GM18861 (cell line): ENCODE data around the gene TSPAN33.
A peak's percentile ranks its signal among the peaks of the same experiment; 100 is the strongest.
"Not testable (repeated sequence)": the region's sequence is repeated elsewhere in the genome, so short reads cannot be mapped to it uniquely, and the experiment has no call there.

Experiments
- ATAC-seq: cut with Tn5 transposase; IDR thresholded peaks from one replicate; pipeline ENCODE4 v1.9.1; 2021; ENCODE audit not compliant: unreplicated experiment

Gene TSPAN33

DNA sequence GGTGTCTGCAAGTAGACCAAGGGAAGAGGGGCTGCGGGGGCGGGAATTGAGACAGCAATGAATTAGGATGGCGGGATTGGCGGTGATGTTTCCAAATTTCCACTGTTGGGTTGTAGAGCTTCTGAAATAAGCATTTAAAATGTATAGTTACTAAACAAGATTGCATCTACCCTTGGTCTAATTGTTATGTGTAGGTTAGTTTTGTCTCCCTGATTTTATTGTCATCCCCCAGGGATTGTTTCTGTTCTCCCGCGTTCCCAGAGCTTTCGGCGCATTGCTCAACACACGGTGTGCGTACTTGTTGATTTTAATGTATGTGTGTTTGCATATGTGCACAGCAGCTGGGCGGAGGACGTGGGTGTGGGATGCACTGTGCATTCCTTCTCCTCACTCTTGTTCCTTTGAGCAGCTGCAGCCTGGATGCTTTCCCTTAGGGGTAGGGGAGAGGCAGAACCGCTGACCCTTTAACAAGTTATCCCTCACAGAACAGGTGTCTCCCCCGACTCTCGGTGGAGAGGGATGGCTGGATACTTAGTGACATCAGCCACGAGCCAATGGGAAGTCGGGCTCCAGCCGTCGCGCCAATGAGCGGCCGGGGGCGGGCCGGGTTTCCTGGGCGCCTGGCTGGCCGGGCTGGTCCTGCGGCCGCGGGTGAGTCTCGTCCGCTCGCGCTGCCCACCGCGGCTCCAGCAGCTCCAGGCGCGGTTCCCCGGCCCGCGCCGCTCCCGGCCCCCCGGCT, at the start of gene TSPAN33:
Gene TSPAN33, plus strand, starts transcription at position 613 of the 739 bp plus-strand sequence. CDS start 274 bp downstream, outside the sequence.
- peak; percentile 48 for ATAC-seq

DNA sequence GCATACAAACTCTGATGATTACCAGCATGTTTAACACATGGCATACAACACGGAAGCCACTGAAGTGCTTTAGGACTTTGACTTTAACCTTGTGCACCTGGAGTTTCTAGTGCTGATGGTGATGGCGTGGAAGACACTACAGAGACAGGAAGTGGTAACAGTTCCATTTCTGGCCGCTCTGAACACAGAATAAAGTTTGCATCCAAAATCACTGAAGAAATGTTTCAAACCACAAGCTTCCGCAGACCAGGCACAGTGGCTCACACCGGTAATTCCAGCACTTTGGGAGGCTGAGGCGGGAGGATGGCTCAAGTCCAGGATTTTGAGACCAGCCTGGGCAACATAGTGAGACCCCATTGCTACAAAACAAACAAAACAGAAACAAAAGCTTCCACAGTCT, 49.2 kb upstream of the TSPAN33 start:
- peak; percentile 81 for ATAC-seq

DNA sequence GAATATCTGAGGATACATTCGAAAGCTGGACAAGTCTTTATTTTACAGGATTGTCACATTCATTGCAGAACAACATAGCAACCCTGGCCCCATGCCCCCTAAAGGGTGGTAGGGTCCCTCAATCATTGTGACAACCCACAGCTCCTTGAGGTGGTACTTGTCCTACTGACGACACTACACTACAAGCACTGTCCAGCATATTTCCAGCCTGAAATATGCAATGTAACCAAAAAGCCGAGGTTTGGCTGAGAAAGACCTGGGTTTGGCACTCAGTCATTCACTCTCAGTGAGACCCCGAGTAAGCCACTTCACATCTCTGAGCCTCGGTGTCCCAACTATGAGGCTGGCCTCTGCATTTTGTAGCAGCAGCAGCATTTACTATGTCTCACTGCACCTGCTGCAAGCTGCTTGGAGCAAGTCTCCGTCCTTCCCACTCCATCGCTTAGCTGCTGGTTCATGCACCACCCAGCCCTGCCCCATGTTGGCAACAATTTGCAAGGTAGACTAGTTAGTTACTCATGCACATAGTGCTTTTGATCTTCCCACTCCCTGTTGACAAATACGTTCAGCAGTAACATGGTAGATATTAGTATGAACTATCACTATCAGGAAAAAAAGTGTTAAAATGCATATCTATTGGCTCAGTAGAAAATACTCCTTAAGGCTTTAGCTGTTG, 46.0 kb upstream of the TSPAN33 start:
- ATAC-seq = no peak

- ATAC-seq = no peak
These were observed 43.7 kb upstream of the TSPAN33 start for GRCh38 chr7:129100827-129101166.

- ATAC-seq = no peak
These were observed 42.8 kb upstream of the TSPAN33 start for GRCh38 chr7:129101746-129102145.

GRCh38 chr7:129103561-129104324, 40.8 kb upstream of the TSPAN33 start:
- no peak for ATAC-seq

DNA sequence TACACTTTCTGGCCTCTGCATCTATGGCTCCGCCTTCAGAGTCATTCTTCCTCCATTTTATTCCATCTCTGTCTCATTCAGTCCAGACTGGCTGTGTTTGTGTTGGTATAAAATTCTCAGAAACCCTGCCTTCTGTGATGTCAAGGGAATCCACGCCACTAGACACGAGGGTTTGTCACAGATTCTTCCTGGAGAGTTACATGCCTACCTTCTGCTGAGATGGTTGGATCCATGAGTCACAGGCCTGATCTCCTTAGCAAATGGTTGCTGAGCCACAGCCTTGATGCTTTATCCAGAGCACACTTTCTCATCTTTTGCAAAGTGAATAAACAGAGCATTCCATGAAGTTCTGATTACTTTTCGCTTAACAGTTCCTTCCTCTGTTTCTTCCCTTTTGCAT, 35.9 kb upstream of the TSPAN33 start:
- ATAC-seq = no peak

DNA sequence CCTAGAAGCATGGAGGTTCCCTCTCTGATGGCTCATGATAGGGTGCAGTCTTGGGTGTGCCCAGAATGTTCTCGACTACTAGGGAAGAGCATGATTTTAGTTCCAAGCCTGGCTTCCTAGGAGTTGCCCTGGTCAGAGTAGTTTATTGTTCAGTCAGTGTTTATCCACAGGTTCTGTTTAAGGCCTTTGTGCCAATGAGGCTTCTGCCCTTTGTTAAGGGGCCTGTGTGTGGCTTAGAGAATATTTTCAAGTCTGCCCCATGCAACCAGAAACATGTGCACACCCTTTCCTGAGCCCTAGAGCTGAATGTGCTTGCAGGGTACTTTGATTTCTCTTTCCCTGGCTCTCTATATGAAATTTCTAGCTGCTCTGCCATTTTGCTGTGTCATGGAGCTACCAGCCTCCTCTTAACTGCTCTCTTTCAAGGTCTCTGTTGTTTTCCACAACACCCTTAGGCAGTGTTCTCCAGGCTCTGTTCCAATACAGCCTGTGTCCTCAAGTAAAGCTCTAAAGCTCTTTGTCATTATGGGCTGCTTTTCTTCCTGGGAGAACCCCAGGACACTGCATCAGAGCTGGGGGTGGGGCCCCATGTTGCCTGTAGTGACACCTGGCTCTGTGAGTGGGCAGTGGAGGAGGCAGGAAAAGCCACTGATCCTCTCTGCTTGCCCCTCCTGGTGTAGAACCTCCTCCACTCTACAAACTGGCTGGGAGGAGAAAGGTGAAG, 34.1 kb upstream of the TSPAN33 start:
- no peak for ATAC-seq

- no peak for ATAC-seq
These were observed 33.5 kb upstream of the TSPAN33 start for GRCh38 chr7:129110982-129111376.

DNA sequence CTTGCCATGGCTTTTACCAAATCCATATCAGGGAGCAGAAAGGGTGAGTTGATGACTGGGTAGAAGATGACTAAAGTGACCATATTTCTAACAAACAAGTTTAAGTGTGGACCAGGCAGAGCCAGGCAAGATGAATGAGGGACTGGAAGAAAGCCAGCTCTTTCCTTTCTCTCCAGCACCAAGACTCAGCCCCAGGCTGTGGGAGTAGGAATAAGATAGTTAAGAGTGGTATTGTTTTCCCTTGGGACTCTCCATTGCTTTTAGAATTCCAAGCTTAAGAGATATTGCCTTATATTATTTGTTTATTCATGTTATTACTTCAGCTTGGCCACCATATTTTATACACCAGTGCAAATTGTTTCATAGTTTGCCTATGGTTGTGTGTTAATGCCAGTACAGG, 28.8 kb upstream of the TSPAN33 start:
- ATAC-seq = no peak

DNA sequence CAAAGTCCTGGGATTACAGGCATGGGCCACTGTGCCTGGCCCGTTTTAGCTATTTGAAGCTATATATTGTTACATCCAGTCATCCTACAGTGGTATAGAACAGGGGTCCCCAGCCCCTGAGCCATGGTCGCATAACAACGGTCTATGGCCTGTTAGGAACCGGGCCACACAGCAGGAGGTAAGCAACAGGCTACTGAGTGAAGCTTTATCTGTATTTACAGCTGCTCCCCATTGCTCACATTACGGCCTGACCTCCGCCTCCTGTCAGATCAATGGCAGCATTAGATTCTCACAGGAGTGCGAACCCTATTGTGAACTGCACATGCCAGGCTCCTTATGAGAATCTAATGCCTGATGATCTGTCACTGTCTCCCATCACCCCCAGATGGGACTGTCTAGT, 26.3 kb upstream of the TSPAN33 start:
- no peak for ATAC-seq

- no peak for ATAC-seq
These were observed 25.5 kb upstream of the TSPAN33 start for GRCh38 chr7:129118976-129119375.

- ATAC-seq = not testable (repeated sequence)
These were observed 22.9 kb upstream of the TSPAN33 start for GRCh38 chr7:129121501-129122077.

DNA sequence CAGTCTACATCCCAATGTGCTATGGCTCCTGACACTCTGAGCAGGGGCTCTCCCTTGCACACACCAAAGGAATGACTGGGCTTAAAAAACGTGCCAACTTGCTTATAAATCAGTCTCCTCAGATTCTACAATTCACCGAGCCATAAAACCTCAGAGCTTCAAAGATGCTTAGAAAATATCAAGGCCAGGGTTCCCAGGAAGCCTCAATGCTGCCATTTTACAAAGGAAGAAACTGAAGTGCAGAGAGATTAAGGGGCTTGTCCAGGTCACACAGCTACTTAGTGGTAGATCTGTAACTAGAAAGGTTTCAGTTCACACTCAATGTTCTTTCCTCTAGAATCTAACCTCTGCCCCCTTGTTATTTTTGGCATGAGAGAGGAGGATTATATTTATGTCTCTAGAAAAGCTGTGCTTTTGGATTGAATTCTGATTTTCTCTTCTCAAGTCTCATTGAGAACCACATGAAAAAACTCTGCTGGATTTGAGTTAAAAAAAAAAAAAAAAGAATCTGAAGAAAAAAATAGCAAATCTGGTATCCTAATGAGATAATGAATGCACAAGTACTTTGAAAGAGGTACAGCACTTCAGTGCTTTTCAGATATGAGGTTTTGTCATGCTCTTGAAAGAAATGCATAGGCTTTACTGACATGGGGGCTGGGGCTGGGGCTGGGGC, 22.3 kb upstream of the TSPAN33 start:
- ATAC-seq = peak; percentile 34

GRCh38 chr7:129122751-129123509, 21.6 kb upstream of the TSPAN33 start:
- peak; percentile 74 for ATAC-seq

- ATAC-seq = no peak
These were observed 21.0 kb upstream of the TSPAN33 start for GRCh38 chr7:129123510-129123857.

- ATAC-seq = no peak
These were observed 18.2 kb upstream of the TSPAN33 start for GRCh38 chr7:129126314-129126713.

DNA sequence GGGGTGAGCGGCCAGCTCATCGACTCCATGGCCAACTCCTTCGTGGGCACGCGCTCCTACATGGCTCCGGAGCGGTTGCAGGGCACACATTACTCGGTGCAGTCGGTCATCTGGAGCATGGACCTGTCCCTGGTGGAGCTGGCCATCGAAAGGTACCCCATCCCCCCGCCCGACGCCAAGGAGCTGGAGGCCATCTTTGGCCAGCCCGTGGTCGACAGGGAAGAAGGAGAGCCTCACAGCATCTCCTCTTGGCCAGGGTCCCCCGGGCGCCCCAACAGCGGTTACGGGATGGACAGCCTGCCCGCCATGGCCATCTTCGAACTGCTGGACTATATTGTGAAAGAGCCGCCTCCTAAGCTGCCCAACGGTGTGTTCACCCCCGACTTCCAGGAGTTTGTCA, 17.4 kb upstream of the TSPAN33 start:
- ATAC-seq = no peak

DNA sequence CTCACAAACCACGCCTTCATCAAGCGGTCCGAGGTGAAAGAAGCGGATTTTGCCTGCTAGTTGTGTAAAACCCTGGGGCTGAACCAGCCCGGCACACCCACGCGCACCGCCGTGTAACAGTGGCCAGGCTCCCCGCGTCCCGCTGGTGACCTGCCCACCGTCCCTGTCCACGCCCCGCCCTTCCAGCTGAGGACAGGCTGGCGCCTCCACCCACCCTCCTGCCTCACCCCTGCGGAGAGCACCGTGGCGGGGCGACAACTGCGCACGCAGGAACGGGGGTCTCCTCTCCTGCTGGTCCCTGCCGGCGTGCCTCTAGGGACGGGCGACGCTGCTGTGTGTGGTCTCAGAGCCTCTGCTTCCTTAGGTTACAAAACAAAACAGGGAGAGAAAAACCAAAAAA, 16.9 kb upstream of the TSPAN33 start:
- no peak for ATAC-seq
